HCT116 (cell line): ENCODE data around the gene AGFG2. TPM values are rescaled to one million over a fixed set of nuclear protein-coding genes. Genes with fewer than 3 reads are reported as not detected.

Source experiments
- ATAC-seq: fragments of 200-7000 bp; cut with Tn5 transposase; 2 replicates; pipeline ENCODE4 v1.9.1; 2020; ENCODE audit warnings: mild to moderate bottlenecking, moderate library complexity
- BruUV-seq: library from RNA; stranded (reverse); fragments of 400-500 nt; replicated peaks from 2 replicates; lab custom pipeline; 2021; lab: Mats Ljungman, UMichigan
- CTCF ChIA-PET: fragments of 300-600 bp; sonication (Branson Sonifier 250); formaldehyde crosslinking; loops from one replicate; lab custom pipeline; 2021; ENCODE audit warnings: antibody characterized with exemption; lab: Charles Lee
- POLR2A ChIA-PET: fragments of 300-600, 350-600 bp; sonication (Branson Sonifier 250); formaldehyde crosslinking; loops from one replicate; lab custom pipeline; 2021; ENCODE audit warnings: antibody characterized with exemption; lab: Charles Lee
- RAD21 ChIA-PET, 2 experiments: fragments of 300-600 bp; sonication (Branson Sonifier 250); formaldehyde crosslinking; loops; one replicate each; lab custom pipeline; 2023; ENCODE audit warnings: low total read pairs in 2 of 2; ENCODE audit not compliant: uncharacterized antibody in 2 of 2, unreplicated experiment in 2 of 2, low non-redundant PET in 1 of 2; lab: Charles Lee
- DNase-seq: peaks from one replicate; pipeline ENCODE4 v3.0.0-alpha.2; 2010; ENCODE audit warnings: low read depth, low spot score
- H2AFZ ChIP-seq: fragments of 200-600 bp; shearing (Covaris generic), sonication (generic); 2 replicates; pipeline ENCODE4 v1.6.1; 2017; ENCODE audit warnings: low read depth, mixed run types, mixed read lengths, antibody characterized with exemption, low read length; ENCODE audit not compliant: poor library complexity, severe bottlenecking
- H3K27ac ChIP-seq: 2 replicates; pipeline ENCODE4 v1.5.1; 2012; ENCODE audit warnings: low read depth, low read length
- H3K27me3 ChIP-seq: fragments of 200-600 bp; sonication (generic); 2 replicates; pipeline ENCODE4 v1.6.1; 2016; ENCODE audit warnings: mixed run types, low read length, mixed read lengths; ENCODE audit not compliant: insufficient read depth
- H3K36me3 ChIP-seq, 2 experiments: fragments of 200-500 bp in 1 of 2; fragments of 200-600 bp in 1 of 2; sonication (Bioruptor generic) in 1 of 2; sonication (generic) in 1 of 2; 2 replicates each; pipeline versions ENCODE4 v1.5.1 to v1.6.1; 2014 to 2016; ENCODE audit warnings: low read length in 2 of 2, inconsistent platforms in 1 of 2, mixed read lengths in 1 of 2, mixed run types in 1 of 2; ENCODE audit not compliant: insufficient read depth in 2 of 2, control insufficient read depth in 1 of 2
- H3K4me1 ChIP-seq, 2 experiments: fragments of 200-600 bp in 1 of 2; sonication (generic) in 1 of 2; 2 replicates each; pipeline versions ENCODE4 v1.5.1 to v1.6.1; 2012 to 2017; ENCODE audit warnings: low read length in 2 of 2, inconsistent platforms in 1 of 2, mild to moderate bottlenecking in 1 of 2, mixed read lengths in 1 of 2, mixed run types in 1 of 2, moderate library complexity in 1 of 2; ENCODE audit not compliant: insufficient read depth in 2 of 2, control insufficient read depth in 1 of 2
- H3K4me2 ChIP-seq: fragments of 200-600 bp; sonication (generic); 2 replicates; pipeline ENCODE4 v1.6.1; 2017; ENCODE audit warnings: mixed run types, low read length, mixed read lengths
- H3K4me3 ChIP-seq, 2 experiments: fragments of 200-600 bp in 1 of 2; sonication (generic) in 1 of 2; replicated peaks in 1 of 2; 2 replicates each; pipeline ENCODE4 v1.5.1; 2011 to 2016; ENCODE audit warnings: low read length in 2 of 2, control low read depth in 1 of 2, low read depth in 1 of 2, mild to moderate bottlenecking in 1 of 2, mixed read lengths in 1 of 2, mixed run types in 1 of 2
- H3K79me2 ChIP-seq: fragments of 200-600 bp; sonication (generic); 2 replicates; pipeline ENCODE4 v1.6.1; 2017; ENCODE audit warnings: mild to moderate bottlenecking, mixed run types, low read length, moderate library complexity, mixed read lengths; ENCODE audit not compliant: insufficient read depth
- H3K9ac ChIP-seq: fragments of 200-600 bp; sonication (generic); 2 replicates; pipeline ENCODE4 v1.6.1; 2016; ENCODE audit warnings: low read length, mixed read lengths
- H3K9me2 ChIP-seq: fragments of 200-600 bp; sonication (generic), shearing (Covaris generic); 2 replicates; pipeline ENCODE4 v1.6.1; 2017; ENCODE audit warnings: mixed run types, mild to moderate bottlenecking, moderate library complexity; ENCODE audit not compliant: insufficient read depth
- H3K9me3 ChIP-seq, 2 experiments: fragments of 200-500 bp in 1 of 2; fragments of 200-600 bp in 1 of 2; sonication (Bioruptor generic) in 1 of 2; sonication (generic) in 1 of 2; 2 replicates each; pipeline ENCODE4 v1.6.1; 2014 to 2017; ENCODE audit warnings: low read length in 2 of 2, mixed read lengths in 2 of 2, inconsistent platforms in 1 of 2, low read depth in 1 of 2, mild to moderate bottlenecking in 1 of 2, mixed run types in 1 of 2, moderate library complexity in 1 of 2; ENCODE audit not compliant: control insufficient read depth in 1 of 2, insufficient read depth in 1 of 2
- H4K20me1 ChIP-seq: fragments of 200-600 bp; sonication (generic), shearing (Covaris generic); 2 replicates; pipeline ENCODE4 v1.6.1; 2017; ENCODE audit warnings: mixed run types, mild to moderate bottlenecking, moderate library complexity; ENCODE audit not compliant: insufficient read depth
- CBX3 ChIP-seq: IDR thresholded peaks from 2 replicates; pipeline ENCODE4 v1.6.1; 2012; ENCODE audit warnings: low read depth
- CTCF ChIP-seq, 3 experiments: fragments of 200-600 bp in 1 of 3; sonication (generic) in 1 of 3; IDR thresholded peaks in 2 of 3; conservative IDR thresholded peaks in 1 of 3; 2 replicates each; pipeline ENCODE4 v1.5.1; 2012 to 2017; ENCODE audit warnings: low read depth in 2 of 3, low read length in 2 of 3, antibody characterized with exemption in 1 of 3, borderline replicate concordance in 1 of 3, control low read depth in 1 of 3, mild to moderate bottlenecking in 1 of 3, mixed read lengths in 1 of 3, mixed run types in 1 of 3, moderate library complexity in 1 of 3; ENCODE audit not compliant: insufficient read depth in 1 of 3
- ELF1 ChIP-seq: IDR thresholded peaks from 2 replicates; pipeline ENCODE4 v1.6.1; 2012; ENCODE audit warnings: low read depth, borderline replicate concordance
- EZH2phosphoT487 ChIP-seq: fragments of 200-600 bp; IDR thresholded peaks from 2 replicates; pipeline ENCODE4 v1.6.1; 2018; ENCODE audit warnings: antibody characterized with exemption, borderline replicate concordance
- JUND ChIP-seq: IDR thresholded peaks from 2 replicates; pipeline ENCODE4 v1.6.1; 2012
- MAX ChIP-seq: IDR thresholded peaks from 2 replicates; pipeline ENCODE4 v1.6.1; 2012
- POLR2A ChIP-seq: IDR thresholded peaks from 2 replicates; pipeline ENCODE4 v1.7.0; 2011; ENCODE audit warnings: borderline replicate concordance; ENCODE audit not compliant: insufficient read depth, insufficient read length; ENCODE audit errors: extremely low read depth
- POLR2AphosphoS5 ChIP-seq: IDR thresholded peaks from 2 replicates; pipeline ENCODE4 v1.6.1; 2011; ENCODE audit warnings: mild to moderate bottlenecking, low read depth, low read length, moderate library complexity
- SP1 ChIP-seq: IDR thresholded peaks from 2 replicates; pipeline ENCODE4 v1.6.1; 2012; ENCODE audit warnings: low read depth
- TCF7L2 ChIP-seq: IDR thresholded peaks from 2 replicates; pipeline ENCODE4 v1.7.0; 2011; ENCODE audit warnings: borderline replicate concordance, inconsistent platforms; ENCODE audit not compliant: insufficient read depth, insufficient read length; ENCODE audit errors: extremely low read depth
- YY1 ChIP-seq: IDR thresholded peaks from 2 replicates; pipeline ENCODE4 v1.6.1; 2011; ENCODE audit warnings: low read length, low read depth, moderate library complexity, mild to moderate bottlenecking; ENCODE audit not compliant: insufficient replicate concordance; ENCODE audit errors: extremely low read depth
- ZBTB33 ChIP-seq: IDR thresholded peaks from 2 replicates; pipeline ENCODE4 v1.6.1; 2011; ENCODE audit warnings: mild to moderate bottlenecking, low read length, moderate library complexity; ENCODE audit not compliant: insufficient replicate concordance; ENCODE audit errors: extremely low read depth
- intact Hi-C: fragments of 100-400 bp; cut with micrococcal nuclease; formaldehyde crosslinking; loops from 2 replicates; pipeline ENCODE4 v1.10.0; 2022
- total RNA-seq: library from RNA; stranded (reverse); gene quantifications from one replicate; pipeline ENCODE4 v1.2.1, GENCODE V29; 2021; ENCODE audit not compliant: unreplicated experiment

AGFG2 gene
- total RNA-seq, 1 experiment from 2014 or later = 14.0 TPM

GRCh38 chr7:100603726-100604027 lies 64.7 kb downstream of the AGFG2 start:
- Histone ChIP-seq H3K27me3 (no peaks in the 10 kb centered on the region), H3K4me3 (peak overlapping the region in 1 of 2 experiments; percentile 72; a peak in 1 of 4 replicates), H3K36me3 (no peaks in the 10 kb centered on the region), H3K4me1 (peaks cover 4 to 50% of the 10 kb centered on the region in 2 experiments), H4K20me1 (no peaks in the 10 kb centered on the region), H3K9me2 (no peaks in the 10 kb centered on the region), H3K27ac (peak overlapping the region; percentile 5; the same call in 1 of the 2 replicates), H3K79me2 (no peaks in the 10 kb centered on the region), H2AFZ (no peak overlapping the region), H3K9ac (peak overlapping the region; percentile 23; the same call in 1 of the 2 replicates), H3K4me2 (peak overlapping the region; percentile 86), H3K9me3 (no peaks in the 10 kb centered on the region)
- TF ChIP-seq POLR2A (no peak), SP1 (no peak), CBX3 (no peak), ELF1 (no peak), ZBTB33 (no peak), EZH2phosphoT487 (no peak), TCF7L2 (no peak), CTCF (IDR thresholded peaks at IDR 0.05 in 2 of 3, conservative IDR thresholded peaks at IDR 0.05 in 1 of 3; ENCODE audit: borderline replicate concordance in 1 of 3, insufficient read depth in 1 of 3, low read depth in 2 of 3, low read length in 2 of 3) (no peak), YY1 (no peak), MAX (no peak), POLR2AphosphoS5 (no peak), JUND (no peak)
- DNase-seq (no peak), ATAC-seq (no peak)
- RAD21 ChIA-PET = no interaction called here
- intact Hi-C loops = no loop called here
- CTCF ChIA-PET = no interaction called here
- POLR2A ChIA-PET = interaction anchor here (3.3 kb wide), 1 partner anchor 17 kb away, joined by 10 read pairs; the partner anchor contains the start of genes FBXO24 and LRCH4
- no TSS peak for BruUV-seq
